Endothelial cell (in vitro differentiated cells): ENCODE results near the gene ZNF664. TPM values are rescaled to one million over a fixed set of nuclear protein-coding genes. Genes with fewer than 3 reads are reported as not detected.
A peak's percentile ranks its signal among the peaks of the same experiment; 100 is the strongest.

Experiments used
- DNase-seq: peaks from one replicate; pipeline ENCODE4 v3.0.0; 2021; ENCODE audit warnings: low spot score
- H3K27ac Mint-ChIP-seq: one replicate; pipeline ENCODE4 v1.8.0; 2021; ENCODE audit warnings: mixed read lengths, inconsistent platforms; ENCODE audit not compliant: unreplicated experiment
- H3K27me3 Mint-ChIP-seq: one replicate; pipeline ENCODE4 v1.8.0; 2021; ENCODE audit warnings: mild to moderate bottlenecking, moderate library complexity, mixed read lengths, inconsistent platforms; ENCODE audit not compliant: unreplicated experiment
- H3K36me3 Mint-ChIP-seq: one replicate; pipeline ENCODE4 v1.8.0; 2021; ENCODE audit warnings: mild to moderate bottlenecking, low read depth, mixed read lengths, inconsistent platforms; ENCODE audit not compliant: unreplicated experiment
- H3K4me1 Mint-ChIP-seq: one replicate; pipeline ENCODE4 v1.8.0; 2021; ENCODE audit warnings: mild to moderate bottlenecking, mixed read lengths, inconsistent platforms; ENCODE audit not compliant: unreplicated experiment
- H3K4me3 Mint-ChIP-seq: one replicate; pipeline ENCODE4 v1.8.0; 2021; ENCODE audit warnings: mild to moderate bottlenecking, mixed read lengths, inconsistent platforms; ENCODE audit not compliant: unreplicated experiment
- H3K9me3 Mint-ChIP-seq: one replicate; pipeline ENCODE4 v1.8.0; 2021; ENCODE audit warnings: mixed read lengths, inconsistent platforms; ENCODE audit not compliant: unreplicated experiment
- CTCF ChIP-seq: fragments of 200-600 bp; sonication (generic); IDR thresholded peaks from one replicate; pipeline ENCODE4 v1.5.0; 2021; ENCODE audit warnings: antibody characterized with exemption; ENCODE audit not compliant: unreplicated experiment
- total RNA-seq: library from RNA; stranded (reverse); fragmentation: NEBNext Ultra II Directional; extraction: Animal tissue kit (Norgen Biotek cat#: 25700); gene quantifications from one replicate; pipeline ENCODE4 v1.2.1, GENCODE V29; 2021; ENCODE audit not compliant: unreplicated experiment

The ZNF664 gene
- total RNA-seq, 1 donor from 2014 or later, result 119 TPM

- H3K4me3 Mint-ChIP-seq, result no peak overlapping the region
- peaks cover 15% of the 10 kb centered on the region for H3K4me1 Mint-ChIP-seq
- no peak for DNase-seq
- TF ChIP-seq CTCF, result no peak
- no peaks in the 10 kb centered on the region for H3K9me3 Mint-ChIP-seq
- peaks cover 39% of the 10 kb centered on the region for H3K36me3 Mint-ChIP-seq
- no peak overlapping the region for H3K27ac Mint-ChIP-seq
- H3K27me3 Mint-ChIP-seq, result no peaks in the 10 kb centered on the region
Observed at GRCh38 chr12:124008595-124008994, 35.6 kb downstream of the ZNF664 start.

GRCh38 chr12:124009781-124010180, 36.8 kb downstream of the ZNF664 start:
- no peak for TF ChIP-seq CTCF
- Mint-ChIP-seq H3K27me3 (no peaks in the 10 kb centered on the region), H3K36me3 (peaks cover 39% of the 10 kb centered on the region), H3K9me3 (no peaks in the 10 kb centered on the region), H3K4me1 (peaks cover 15% of the 10 kb centered on the region), H3K27ac (no peak overlapping the region), H3K4me3 (no peak overlapping the region)
- DNase-seq, result no peak

- Mint-ChIP-seq H3K4me1 (peaks cover 15% of the 10 kb centered on the region), H3K4me3 (peak overlapping the region; percentile 26), H3K27ac (no peak overlapping the region), H3K36me3 (peaks cover 40% of the 10 kb centered on the region), H3K9me3 (no peaks in the 10 kb centered on the region), H3K27me3 (no peaks in the 10 kb centered on the region)
- DNase-seq, result no peak
- no peak for TF ChIP-seq CTCF
Observed at GRCh38 chr12:124010687-124011086, 37.7 kb downstream of the ZNF664 start.

- peaks cover 11% of the 10 kb centered on the region for H3K4me1 Mint-ChIP-seq
- no peak for DNase-seq
- no peak overlapping the region for H3K4me3 Mint-ChIP-seq
- H3K36me3 Mint-ChIP-seq, result peaks cover 33% of the 10 kb centered on the region
- TF ChIP-seq CTCF, result no peak
- no peak overlapping the region for H3K27ac Mint-ChIP-seq
- H3K9me3 Mint-ChIP-seq, result no peaks in the 10 kb centered on the region
- no peaks in the 10 kb centered on the region for H3K27me3 Mint-ChIP-seq
Observed at GRCh38 chr12:124011435-124012115, 38.6 kb downstream of the ZNF664 start.

GRCh38 chr12:124013073-124013472, 40.1 kb downstream of the ZNF664 start:
- H3K4me1 Mint-ChIP-seq, result peaks cover 4% of the 10 kb centered on the region
- no peaks in the 10 kb centered on the region for H3K9me3 Mint-ChIP-seq
- H3K27me3 Mint-ChIP-seq, result peaks cover 2% of the 10 kb centered on the region
- H3K27ac Mint-ChIP-seq, result no peak overlapping the region
- H3K4me3 Mint-ChIP-seq, result peak overlapping the region; percentile 56
- no peak for TF ChIP-seq CTCF
- peaks cover 29% of the 10 kb centered on the region for H3K36me3 Mint-ChIP-seq
- no peak for DNase-seq
